ENCODE data around the gene ZMIZ1. TPM values are rescaled to one million over a fixed set of nuclear protein-coding genes. Genes with fewer than 3 reads are reported as not detected.

ZMIZ1 gene, protein sequence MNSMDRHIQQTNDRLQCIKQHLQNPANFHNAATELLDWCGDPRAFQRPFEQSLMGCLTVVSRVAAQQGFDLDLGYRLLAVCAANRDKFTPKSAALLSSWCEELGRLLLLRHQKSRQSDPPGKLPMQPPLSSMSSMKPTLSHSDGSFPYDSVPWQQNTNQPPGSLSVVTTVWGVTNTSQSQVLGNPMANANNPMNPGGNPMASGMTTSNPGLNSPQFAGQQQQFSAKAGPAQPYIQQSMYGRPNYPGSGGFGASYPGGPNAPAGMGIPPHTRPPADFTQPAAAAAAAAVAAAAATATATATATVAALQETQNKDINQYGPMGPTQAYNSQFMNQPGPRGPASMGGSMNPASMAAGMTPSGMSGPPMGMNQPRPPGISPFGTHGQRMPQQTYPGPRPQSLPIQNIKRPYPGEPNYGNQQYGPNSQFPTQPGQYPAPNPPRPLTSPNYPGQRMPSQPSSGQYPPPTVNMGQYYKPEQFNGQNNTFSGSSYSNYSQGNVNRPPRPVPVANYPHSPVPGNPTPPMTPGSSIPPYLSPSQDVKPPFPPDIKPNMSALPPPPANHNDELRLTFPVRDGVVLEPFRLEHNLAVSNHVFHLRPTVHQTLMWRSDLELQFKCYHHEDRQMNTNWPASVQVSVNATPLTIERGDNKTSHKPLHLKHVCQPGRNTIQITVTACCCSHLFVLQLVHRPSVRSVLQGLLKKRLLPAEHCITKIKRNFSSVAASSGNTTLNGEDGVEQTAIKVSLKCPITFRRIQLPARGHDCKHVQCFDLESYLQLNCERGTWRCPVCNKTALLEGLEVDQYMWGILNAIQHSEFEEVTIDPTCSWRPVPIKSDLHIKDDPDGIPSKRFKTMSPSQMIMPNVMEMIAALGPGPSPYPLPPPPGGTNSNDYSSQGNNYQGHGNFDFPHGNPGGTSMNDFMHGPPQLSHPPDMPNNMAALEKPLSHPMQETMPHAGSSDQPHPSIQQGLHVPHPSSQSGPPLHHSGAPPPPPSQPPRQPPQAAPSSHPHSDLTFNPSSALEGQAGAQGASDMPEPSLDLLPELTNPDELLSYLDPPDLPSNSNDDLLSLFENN
- total RNA-seq = 67.6 and 67.8 TPM in 2 replicates

DNA sequence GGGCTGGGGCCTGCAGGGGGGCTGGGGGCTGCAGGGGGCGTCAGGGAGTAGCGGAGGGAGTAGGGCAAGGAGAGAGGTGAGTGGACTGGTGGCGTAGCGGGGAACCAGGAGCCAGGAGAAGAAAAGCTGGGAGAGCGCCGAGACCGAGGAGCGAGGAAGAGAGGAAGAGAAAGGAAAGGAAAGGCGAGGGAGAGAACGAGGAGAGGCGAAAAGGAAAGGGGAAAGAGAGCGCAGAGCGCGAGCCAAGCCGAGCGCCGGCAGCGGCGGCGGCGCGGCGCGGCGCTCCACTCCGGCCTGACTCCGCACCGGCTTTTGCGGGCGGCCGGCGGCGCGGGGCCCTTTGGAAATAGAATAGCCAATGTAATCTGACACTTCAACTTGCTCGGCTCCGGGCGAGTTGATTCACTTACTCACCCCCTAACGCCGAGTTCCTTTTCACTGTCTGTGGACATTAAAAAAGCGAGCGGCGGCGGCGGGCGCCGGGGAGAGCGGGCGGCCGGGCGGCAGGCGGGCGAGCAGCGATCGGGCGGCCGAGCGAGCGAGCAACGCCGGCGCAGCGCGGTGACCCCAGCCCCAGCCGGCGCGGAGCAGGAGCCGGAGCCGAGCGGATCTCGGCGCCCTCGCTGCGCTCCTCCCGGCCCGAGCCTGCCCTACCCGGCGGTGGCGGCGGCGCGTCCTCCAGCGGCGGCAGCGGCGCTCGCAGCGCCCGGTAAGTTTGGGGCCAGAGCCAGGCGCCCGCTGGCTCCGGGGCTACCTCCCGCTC is at the start of gene ZMIZ1:
ZMIZ1 (plus strand) TSS at position 405 of the 763 bp plus-strand sequence. CDS start 132,667 bp downstream, outside the sequence.
- peak; percentile 77 for DNase-seq (ENCODE audit: low spot score)
- H3K27ac Mint-ChIP-seq = peak within 1 kb of the TSS; percentile 86
- intact Hi-C loops (cut with micrococcal nuclease) = loop anchor here (1.0 to 5.0 kb wide), 11 partner anchors 20 to 1036 kb away; partner anchors contain the start of genes PPIF, RPS24 and ZCCHC24
- H3K9me3 Mint-ChIP-seq = no peaks in the 10 kb centered on the region
- H3K36me3 Mint-ChIP-seq (ENCODE audit: low read depth) = no peaks in the 10 kb centered on the region
- peaks cover 16% of the 10 kb centered on the region for H3K27me3 Mint-ChIP-seq (ENCODE audit: insufficient read depth)
- H3K4me1 Mint-ChIP-seq (ENCODE audit: low read depth) = peaks cover 43% of the 10 kb centered on the region
- peak within 1 kb of the TSS; percentile 91 for H3K4me3 Mint-ChIP-seq

DNA sequence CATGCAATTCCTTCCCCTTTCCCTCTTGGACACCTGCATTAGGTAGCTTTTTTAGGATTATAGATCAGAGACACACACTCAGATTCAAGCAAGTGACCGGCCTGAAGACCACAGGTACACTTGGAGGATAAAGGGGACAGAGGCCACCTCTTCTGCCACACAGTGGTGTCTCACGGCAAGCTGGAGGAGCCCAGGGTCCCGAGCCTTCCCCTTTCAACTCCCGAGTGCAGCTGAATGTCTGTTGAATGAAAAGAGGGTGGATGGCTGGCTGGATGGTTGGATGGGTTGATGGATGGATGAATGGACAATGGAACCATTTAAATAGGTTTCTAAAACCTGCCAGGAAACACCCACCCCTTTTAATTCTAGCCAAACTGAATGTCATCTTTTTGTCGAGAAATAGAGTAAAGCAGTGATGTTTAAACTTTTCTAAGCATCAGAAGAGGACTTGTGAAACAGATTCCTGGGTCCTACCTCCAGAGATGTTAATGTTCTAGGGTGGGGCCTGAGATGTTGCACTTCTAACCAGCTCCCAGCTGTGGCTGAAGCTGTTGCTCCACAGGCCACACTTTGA is 49.2 kb upstream of the ZMIZ1 start:
- DNase-seq (ENCODE audit: low spot score) = no peak
- Mint-ChIP-seq H3K4me1 (ENCODE audit: low read depth) (no peaks in the 10 kb centered on the region), H3K27ac (peak overlapping the region; percentile 21), H3K4me3 (no peak overlapping the region), H3K9me3 (no peaks in the 10 kb centered on the region), H3K36me3 (ENCODE audit: low read depth) (no peaks in the 10 kb centered on the region), H3K27me3 (ENCODE audit: insufficient read depth) (peaks cover 6% of the 10 kb centered on the region)
- intact Hi-C loops (cut with micrococcal nuclease) = no loop called here

DNA sequence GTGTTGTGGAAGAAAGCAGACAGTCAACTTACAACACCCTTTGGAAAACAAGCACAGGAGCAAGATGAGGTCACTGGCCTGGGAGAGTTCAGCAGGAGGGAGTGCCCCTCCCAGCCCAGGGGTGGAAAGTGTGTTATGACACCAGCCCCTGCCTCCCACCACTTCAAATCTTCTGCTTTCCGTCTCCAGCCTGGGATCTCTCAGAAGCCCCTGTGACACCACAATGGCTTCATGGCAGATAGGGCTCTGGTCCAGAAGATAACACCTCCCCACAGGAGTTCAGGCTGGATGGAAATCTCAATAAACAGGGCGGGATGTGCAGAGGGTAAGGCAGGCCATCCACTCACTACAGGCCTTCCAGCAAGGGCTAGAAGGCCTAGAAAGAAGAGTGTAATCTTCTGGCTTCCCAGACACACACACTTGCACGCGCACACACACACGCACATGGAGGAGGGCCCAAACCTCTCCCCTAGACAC is 48.7 kb upstream of the ZMIZ1 start:
- intact Hi-C loops (cut with micrococcal nuclease) = no loop called here
- Mint-ChIP-seq H3K4me1 (ENCODE audit: low read depth) (no peaks in the 10 kb centered on the region), H3K4me3 (no peak overlapping the region), H3K9me3 (no peaks in the 10 kb centered on the region), H3K27me3 (ENCODE audit: insufficient read depth) (peaks cover 3% of the 10 kb centered on the region), H3K27ac (no peak overlapping the region), H3K36me3 (ENCODE audit: low read depth) (no peaks in the 10 kb centered on the region)
- no peak for DNase-seq (ENCODE audit: low spot score)

DNA sequence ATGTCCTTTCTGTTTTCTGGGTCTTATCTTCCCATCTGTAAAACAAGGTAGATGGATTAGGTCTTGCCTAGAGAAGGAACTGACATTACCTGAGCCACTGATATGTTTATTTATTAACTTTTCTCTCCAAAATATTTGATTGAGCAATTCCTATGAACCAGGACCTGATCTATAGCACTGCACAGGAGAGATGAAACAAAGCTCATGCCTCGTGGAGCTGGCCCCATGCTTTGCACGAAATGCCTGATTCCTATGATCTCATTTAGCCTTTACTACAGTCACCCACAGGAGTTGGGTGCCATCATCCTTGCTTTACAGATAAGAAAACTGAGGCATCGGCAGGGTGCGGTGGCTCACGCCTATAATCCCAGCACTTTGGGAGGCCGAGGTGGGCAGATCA is 48.2 kb upstream of the ZMIZ1 start:
- Mint-ChIP-seq H3K27ac (no peak overlapping the region), H3K4me1 (ENCODE audit: low read depth) (peaks cover 2% of the 10 kb centered on the region), H3K9me3 (no peaks in the 10 kb centered on the region), H3K36me3 (ENCODE audit: low read depth) (no peaks in the 10 kb centered on the region), H3K4me3 (no peak overlapping the region), H3K27me3 (ENCODE audit: insufficient read depth) (peaks cover 3% of the 10 kb centered on the region)
- no peak for DNase-seq (ENCODE audit: low spot score)
- intact Hi-C loops (cut with micrococcal nuclease) = no loop called here

DNA sequence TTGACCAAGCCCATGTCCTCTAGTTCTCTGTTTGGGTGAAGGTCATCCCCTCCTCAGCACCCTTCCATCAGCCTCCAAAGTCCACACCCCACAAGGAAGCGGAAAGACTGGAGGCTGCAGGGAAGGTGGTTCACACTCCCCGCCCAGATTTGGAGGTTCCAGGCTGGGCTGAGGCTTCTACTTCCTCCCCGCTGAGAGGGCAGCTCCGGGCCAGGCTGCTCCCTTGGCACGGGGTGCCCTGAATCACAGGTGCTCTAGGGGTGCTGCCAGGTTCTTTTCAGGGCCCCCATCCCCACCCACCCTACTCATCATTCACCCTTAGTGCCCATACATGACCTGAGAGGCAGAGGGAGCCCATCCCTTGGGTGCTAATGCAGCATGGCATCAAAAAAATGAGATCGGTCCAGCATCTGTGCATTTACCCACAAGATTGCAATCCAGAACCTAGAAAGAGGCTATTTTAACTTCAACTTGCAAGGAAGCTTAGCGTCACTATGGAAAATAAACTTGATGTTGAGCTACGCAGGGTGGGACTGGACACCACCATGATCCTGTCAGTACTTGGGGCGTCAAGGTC is 47.3 kb upstream of the ZMIZ1 start:
- no peak for DNase-seq (ENCODE audit: low spot score)
- no peaks in the 10 kb centered on the region for H3K36me3 Mint-ChIP-seq (ENCODE audit: low read depth)
- H3K27ac Mint-ChIP-seq = no peak overlapping the region
- H3K4me1 Mint-ChIP-seq (ENCODE audit: low read depth) = peaks cover 7% of the 10 kb centered on the region
- H3K9me3 Mint-ChIP-seq = no peaks in the 10 kb centered on the region
- H3K27me3 Mint-ChIP-seq (ENCODE audit: insufficient read depth) = no peaks in the 10 kb centered on the region
- H3K4me3 Mint-ChIP-seq = no peak overlapping the region
- intact Hi-C loops (cut with micrococcal nuclease) = no loop called here

DNA sequence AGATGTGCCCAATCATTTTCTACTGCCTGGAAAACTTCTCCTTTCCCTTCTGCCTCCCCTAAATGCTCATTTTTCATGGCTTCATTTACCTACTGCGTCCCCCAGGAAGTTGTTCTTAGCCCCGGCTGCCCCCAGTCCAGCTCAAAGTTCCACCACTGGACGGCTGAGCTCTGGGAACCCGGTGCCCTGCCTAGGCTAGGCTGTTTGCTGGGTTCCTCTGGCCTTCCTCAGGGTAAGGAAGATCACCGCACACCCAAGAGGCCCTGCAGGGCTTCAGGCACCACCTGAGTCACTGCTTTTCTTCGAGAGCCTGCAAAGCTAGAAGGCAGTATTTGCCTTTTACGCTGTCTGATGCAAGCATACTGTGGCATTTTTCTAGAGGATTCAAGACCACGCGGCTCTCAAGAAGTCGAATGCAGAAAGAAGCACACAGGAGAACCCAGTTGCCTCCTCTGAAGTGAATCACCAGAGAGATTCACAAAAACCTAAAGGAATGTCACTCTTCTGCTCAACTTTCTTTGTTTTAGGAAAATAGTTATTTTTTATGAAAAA is 46.7 kb upstream of the ZMIZ1 start:
- no peak for DNase-seq (ENCODE audit: low spot score)
- Mint-ChIP-seq H3K27ac (no peak overlapping the region), H3K36me3 (ENCODE audit: low read depth) (no peaks in the 10 kb centered on the region), H3K9me3 (no peaks in the 10 kb centered on the region), H3K27me3 (ENCODE audit: insufficient read depth) (no peaks in the 10 kb centered on the region), H3K4me3 (no peak overlapping the region), H3K4me1 (ENCODE audit: low read depth) (peaks cover 10% of the 10 kb centered on the region)
- intact Hi-C loops (cut with micrococcal nuclease) = no loop called here

DNA sequence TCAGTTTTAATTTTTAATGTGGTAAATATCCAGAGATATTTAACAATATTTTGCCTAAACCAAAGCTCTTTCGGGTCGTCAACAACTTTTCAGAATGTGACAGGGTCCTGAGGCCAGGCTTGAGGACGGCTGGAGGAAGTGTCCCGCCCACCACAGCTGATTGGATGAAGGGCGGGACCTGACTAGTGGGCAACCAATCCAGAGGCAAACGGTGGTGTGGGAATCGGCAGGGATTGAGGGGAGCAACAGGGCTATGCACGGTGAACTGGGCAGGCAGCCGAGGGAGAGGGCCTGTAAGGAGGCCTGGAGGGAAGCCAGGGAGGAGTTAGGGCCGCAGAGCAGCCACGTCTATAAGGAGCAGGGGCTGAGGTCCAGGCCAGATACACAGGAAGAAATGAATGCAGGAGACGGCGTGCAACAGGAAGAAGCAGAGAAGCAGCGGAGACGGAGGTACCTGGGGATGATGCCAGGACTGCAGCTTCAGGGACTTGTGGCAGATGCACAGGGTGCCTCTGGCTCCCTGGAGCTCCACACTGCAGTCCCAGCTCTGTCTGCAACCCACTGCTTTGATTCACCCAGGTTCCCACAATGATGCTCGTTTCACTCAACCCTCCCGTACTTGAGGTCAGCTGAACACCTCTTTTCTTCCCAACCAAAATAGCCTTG is 46.1 kb upstream of the ZMIZ1 start:
- Mint-ChIP-seq H3K9me3 (no peaks in the 10 kb centered on the region), H3K4me3 (peak overlapping the region; percentile 43), H3K36me3 (ENCODE audit: low read depth) (no peaks in the 10 kb centered on the region), H3K27ac (peak overlapping the region; percentile 37), H3K4me1 (ENCODE audit: low read depth) (peaks cover 14% of the 10 kb centered on the region), H3K27me3 (ENCODE audit: insufficient read depth) (no peaks in the 10 kb centered on the region)
- intact Hi-C loops (cut with micrococcal nuclease) = no loop called here
- DNase-seq (ENCODE audit: low spot score) = no peak

DNA sequence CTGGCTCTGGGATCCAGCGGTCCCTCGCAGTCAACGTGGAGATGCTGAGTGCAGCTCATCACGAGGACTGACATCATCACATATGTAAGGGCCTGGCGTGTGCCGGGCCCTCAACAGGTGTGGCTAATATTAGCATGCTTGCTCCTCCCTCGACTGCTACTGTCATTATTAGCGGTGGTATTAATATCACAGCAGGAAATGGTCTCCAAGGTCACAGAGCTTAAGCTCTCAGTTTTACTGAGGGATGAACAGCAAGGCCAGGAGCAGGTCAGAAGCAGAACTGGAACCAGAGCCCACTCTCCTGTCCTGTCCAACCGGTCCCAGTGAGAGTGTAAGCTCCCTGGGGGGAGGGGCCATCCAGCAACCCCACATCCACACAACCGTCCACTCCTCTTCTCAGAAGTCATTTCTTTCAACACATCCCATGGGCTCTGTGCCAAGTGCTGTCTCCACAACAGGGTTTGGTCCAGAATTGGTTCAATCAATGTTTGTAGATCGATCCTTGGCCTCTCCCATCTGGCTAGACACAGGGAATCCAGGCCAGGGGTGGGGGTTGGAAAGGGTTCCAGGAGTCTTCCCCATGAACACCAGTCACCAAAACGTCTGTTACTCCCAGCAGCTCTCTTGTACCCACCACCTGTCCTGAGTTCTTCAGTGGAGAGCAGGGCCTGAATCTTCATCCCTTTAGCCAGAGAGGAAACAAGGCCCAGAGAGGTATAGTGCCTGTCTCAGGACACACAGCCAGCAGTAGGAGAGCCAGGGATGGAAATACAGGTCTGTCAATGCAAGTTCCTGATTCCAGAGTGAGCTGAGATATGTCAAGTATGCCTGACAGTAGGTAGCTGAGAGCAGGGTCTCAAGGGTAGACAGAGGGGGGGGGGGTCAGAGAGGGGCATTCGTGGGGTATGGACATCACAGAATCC is 45.3 kb upstream of the ZMIZ1 start:
- Mint-ChIP-seq H3K27me3 (ENCODE audit: insufficient read depth) (no peaks in the 10 kb centered on the region), H3K9me3 (no peaks in the 10 kb centered on the region), H3K4me1 (ENCODE audit: low read depth) (peaks cover 18% of the 10 kb centered on the region), H3K27ac (no peak overlapping the region), H3K4me3 (no peak overlapping the region), H3K36me3 (ENCODE audit: low read depth) (no peaks in the 10 kb centered on the region)
- DNase-seq (ENCODE audit: low spot score) = no peak
- intact Hi-C loops (cut with micrococcal nuclease) = no loop called here

DNA sequence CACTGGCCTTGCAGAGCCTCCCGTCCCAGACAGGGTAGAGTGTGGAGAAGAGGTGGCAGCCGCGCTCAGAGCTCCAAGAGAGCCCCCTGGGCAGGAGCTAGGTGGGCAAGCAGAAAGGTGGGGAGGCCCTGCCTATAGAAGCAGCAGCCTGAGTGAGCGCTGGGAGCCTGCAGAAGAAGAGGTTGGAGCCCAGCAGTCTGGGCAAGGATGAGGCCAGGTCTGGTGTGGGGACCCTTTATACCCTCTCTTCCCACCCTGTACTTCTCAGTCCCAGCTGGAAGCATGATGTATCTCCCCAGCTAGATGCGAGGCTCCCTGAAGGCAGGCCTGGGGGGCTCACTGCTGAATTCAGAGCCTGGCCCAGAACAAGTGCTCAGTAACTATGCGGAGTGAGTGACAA is 44.5 kb upstream of the ZMIZ1 start:
- intact Hi-C loops (cut with micrococcal nuclease) = no loop called here

DNA sequence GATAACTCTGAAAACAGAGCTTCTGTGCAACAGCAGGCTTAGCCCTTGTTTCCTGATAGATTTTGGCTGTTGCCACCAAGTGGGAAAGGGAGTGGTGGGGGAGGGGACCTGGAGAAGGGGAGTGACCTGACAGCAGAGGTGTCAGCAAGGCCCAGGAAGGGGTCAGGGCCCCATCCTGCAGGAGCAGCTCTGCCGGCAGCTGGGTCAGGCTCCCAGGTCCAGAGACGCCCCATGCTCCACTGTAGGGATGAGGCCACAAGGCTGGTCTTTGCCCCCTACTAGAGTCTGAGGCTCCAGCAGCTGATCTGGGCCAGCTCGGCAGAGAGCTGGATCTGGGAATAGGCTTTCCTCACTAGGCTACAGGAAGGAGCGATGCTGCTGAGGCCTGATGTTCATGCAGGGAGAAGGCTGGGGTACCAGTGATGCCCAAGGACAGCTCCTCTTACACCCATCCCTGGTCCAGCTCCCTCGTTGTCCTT is 44.0 kb upstream of the ZMIZ1 start:
- Mint-ChIP-seq H3K9me3 (no peaks in the 10 kb centered on the region), H3K4me3 (no peak overlapping the region), H3K27ac (no peak overlapping the region), H3K4me1 (ENCODE audit: low read depth) (peaks cover 18% of the 10 kb centered on the region), H3K27me3 (ENCODE audit: insufficient read depth) (peaks cover 4% of the 10 kb centered on the region), H3K36me3 (ENCODE audit: low read depth) (no peaks in the 10 kb centered on the region)
- intact Hi-C loops (cut with micrococcal nuclease) = loop anchor here (5.0 kb wide), 1 partner anchor 52 kb away; no protein-coding TSS in a partner anchor
- no peak for DNase-seq (ENCODE audit: low spot score)

More for the DNA sequence above, 44.5 kb upstream of the ZMIZ1 start:
- Mint-ChIP-seq H3K4me1 (ENCODE audit: low read depth) (peaks cover 18% of the 10 kb centered on the region), H3K4me3 (no peak overlapping the region), H3K27me3 (ENCODE audit: insufficient read depth) (peaks cover 2% of the 10 kb centered on the region), H3K27ac (no peak overlapping the region), H3K9me3 (no peaks in the 10 kb centered on the region), H3K36me3 (ENCODE audit: low read depth) (no peaks in the 10 kb centered on the region)
- DNase-seq (ENCODE audit: low spot score) = no peak
